Right ventricle myocardium inferior (tissue), 1 donor: ENCODE results near the gene VAT1L. TPM values are rescaled to one million over a fixed set of nuclear protein-coding genes. Genes with fewer than 3 reads are reported as not detected.
"Not testable (repeated sequence)": the region's sequence is repeated elsewhere in the genome, so short reads cannot be mapped to it uniquely, and the experiment has no call there.

Experiments
- ATAC-seq: fragments of 200-7000 bp; cut with Tn5 transposase; one replicate; pipeline ENCODE4 v1.9.1; 2020; ENCODE audit warnings: mild to moderate bottlenecking, moderate library complexity
- DNase-seq: peaks from one replicate; pipeline ENCODE4 v3.0.0; 2021; ENCODE audit errors: missing footprints
- intact Hi-C: fragments of 100-400 bp; cut with DNase I; formaldehyde crosslinking; loops from one replicate; pipeline ENCODE4 v1.11.0; 2022
- total RNA-seq: library from RNA; stranded (reverse); fragmentation: NEBNext Ultra II Directional; extraction: Animal tissue kit (Norgen Biotek cat#: 25700); gene quantifications from one replicate; pipeline ENCODE4 v1.2.1, GENCODE V29; 2021
- donor health status: DM: no; HTN: yes; CAD: no; lungs with severe emphysema.

VAT1L gene
- total RNA-seq, 1 donor from 2014 or later = 20.6 TPM

GRCh38 chr16:77922228-77922754 is 133.9 kb downstream of the VAT1L start:
- ATAC-seq (peak; percentile 53), DNase-seq (no peak)
- intact Hi-C loops = loop anchor here (5.0 kb wide), 1 partner anchor 65 kb away; no protein-coding TSS in a partner anchor

DNA sequence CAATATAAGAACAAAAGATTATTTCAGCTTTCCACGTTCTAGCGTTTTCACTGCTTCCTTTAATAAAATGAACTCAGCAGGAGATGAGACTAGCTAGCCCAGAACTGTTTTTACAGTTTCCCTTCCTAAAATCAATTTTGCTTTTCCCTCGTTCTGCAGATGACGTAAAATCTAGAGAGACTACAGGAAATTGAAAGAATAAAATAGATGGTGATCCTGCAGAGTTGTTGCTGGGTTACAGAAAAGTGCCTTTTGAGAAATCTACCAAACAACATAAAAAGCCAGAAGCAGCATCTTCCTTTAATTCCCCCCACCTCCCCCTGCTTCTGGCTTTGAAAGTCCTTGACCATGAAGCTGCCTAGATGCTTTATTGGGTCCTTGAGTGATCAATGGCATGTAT is 137.2 kb downstream of the VAT1L start:
- no peak for DNase-seq
- ATAC-seq = no peak
- intact Hi-C loops = no loop called here

DNA sequence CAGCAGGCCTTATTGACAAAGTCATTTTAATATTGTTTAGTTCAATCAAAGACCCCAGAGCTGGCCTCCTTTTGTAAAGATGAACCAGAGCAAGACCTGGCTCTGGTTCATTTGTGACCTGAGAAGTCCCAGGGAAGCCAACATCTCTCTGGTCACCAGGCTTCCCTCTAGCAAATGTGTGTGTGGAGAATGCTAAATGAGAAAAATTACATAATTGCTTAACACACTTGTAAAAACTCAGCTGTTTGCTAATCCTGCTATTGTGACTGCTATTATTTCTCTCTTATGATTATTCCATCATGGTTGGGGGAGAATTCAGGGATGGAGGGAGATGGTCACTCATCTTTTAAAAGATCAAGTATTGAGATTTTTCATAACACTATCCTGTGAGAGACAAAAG is 139.7 kb downstream of the VAT1L start:
- intact Hi-C loops = no loop called here
- DNase-seq (no peak), ATAC-seq (no peak)

GRCh38 chr16:77929004-77929403 is 140.6 kb downstream of the VAT1L start:
- ATAC-seq = no peak
- intact Hi-C loops = no loop called here
- no peak for DNase-seq

DNA sequence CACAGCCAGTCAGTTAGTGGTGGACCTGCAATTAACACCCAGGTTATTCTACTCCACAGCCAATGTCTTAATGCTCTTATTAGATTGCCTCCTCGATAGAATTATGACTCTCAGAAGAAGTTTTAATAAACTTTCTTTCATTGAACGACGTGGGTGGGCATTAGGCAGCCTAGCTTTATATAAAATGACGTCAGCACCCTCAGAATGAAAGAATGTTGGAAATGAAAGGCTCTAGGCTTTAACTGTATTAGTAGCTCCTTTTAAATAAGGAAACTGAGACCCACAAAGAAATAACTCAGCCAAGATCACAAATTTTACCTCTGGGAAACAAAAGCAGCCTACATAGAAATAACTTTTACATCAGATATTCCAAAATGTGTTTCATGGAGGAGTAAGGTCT is 142.7 kb downstream of the VAT1L start:
- intact Hi-C loops = no loop called here
- no peak for DNase-seq
- no peak for ATAC-seq

- ATAC-seq = no peak
- intact Hi-C loops = no loop called here
- DNase-seq = no peak
Observed at GRCh38 chr16:77937473-77938149, 149.2 kb downstream of the VAT1L start.

DNA sequence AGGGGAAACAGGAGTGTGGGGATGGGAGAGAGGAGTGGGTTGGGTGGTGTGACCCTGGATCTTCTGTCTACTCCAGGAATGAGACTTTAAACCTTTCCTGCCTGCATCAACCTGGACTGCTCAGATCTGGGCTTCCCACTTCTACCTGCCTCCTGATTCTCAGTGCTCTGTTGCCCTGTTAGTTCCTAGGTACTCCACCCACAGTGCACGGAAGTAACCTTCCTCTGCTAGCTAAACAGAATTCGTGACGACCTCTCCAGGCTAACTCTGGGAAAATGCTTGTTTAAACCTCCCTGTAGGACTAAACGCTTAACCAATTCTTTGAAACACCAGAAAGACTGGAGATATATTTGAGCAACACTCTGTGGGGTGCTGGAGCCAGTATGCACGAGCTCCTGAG is 150.5 kb downstream of the VAT1L start:
- ATAC-seq (no peak), DNase-seq (no peak)
- intact Hi-C loops = no loop called here

DNA sequence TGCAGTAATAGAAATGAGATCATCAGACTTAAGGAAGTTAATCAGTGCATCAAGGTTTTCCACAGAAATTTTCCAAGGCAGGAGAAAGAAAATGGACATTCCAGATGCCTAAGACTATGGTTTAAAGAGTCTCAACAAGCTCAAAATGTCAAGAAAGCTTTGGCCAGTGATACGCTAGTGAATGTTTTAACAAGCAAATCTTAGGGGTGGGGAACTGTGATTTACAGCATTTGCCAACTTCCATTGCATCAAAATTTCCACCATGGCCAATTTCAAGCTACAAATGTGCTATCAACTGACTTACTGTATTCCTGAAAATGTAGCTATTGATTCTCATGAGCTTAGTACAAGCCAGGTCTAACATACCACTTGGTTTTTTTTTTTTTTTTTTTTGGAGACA is 151.6 kb downstream of the VAT1L start:
- intact Hi-C loops = no loop called here
- DNase-seq (no peak), ATAC-seq (no peak)

DNA sequence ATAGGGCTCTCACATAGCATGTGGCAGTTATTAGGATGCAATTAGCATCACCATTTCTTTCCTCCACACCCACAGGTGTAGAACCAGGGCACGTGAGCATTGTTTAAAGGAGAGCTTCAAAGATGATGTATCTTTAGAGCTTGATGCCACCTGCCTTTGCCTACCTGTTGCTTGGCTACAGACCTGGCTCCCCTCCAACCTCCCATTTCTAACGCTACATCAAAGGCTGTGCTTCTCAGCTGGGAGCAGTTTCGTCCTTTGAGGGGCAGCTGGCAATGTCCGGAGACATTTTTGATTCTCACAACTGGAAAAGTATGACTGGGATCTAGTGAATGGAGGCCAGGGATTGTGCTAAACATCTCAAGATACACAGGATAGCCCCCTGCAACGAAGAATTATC is 155.4 kb downstream of the VAT1L start:
- no peak for ATAC-seq
- no peak for DNase-seq
- intact Hi-C loops = no loop called here

- ATAC-seq (no peak), DNase-seq (no peak)
- intact Hi-C loops = no loop called here
Observed at GRCh38 chr16:77944631-77945030, 156.3 kb downstream of the VAT1L start.

DNA sequence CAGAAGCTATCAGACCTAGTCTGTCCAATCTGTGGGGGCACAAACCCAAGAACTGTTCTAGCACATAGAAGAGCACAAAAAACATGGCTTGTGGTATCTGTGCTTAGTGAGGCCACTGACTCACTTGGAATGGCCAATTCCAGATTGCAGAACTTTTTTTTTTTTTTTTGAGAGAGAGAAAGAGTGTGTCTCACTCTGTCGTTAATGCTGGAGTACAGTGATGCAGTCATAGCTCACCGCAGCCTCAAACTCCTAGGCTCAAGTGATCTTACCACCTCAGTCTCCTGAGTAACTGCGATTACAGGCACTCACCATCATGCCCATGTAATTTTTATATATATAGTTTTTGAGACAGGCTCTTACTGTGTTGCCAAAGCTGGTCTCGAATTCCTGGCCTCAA is 156.8 kb downstream of the VAT1L start:
- DNase-seq (no peak), ATAC-seq (no peak)
- intact Hi-C loops = no loop called here

- DNase-seq (no peak), ATAC-seq (no peak)
- intact Hi-C loops = no loop called here
Observed at GRCh38 chr16:77946823-77947222, 158.5 kb downstream of the VAT1L start.

GRCh38 chr16:77947590-77947989 is 159.2 kb downstream of the VAT1L start:
- DNase-seq, intact Hi-C loops, ATAC-seq: not testable (repeated sequence)

DNA sequence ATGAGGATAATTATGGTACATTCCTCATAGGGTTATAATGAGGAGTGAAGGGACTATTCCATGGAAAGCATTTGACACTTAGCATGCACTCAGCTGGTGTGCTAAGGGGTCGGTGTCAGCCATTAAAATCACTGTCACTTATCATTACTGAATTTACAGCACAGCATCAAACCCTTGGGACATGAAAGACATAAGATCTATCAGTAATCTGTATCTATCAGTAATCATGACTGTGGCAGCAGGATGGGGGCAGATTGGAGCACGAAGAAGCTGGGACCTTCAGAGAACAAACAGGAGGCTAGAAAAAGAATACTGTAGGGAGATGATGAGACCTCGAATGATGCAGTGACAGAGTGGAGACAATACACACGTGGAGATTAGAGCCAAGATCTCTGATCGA is 160.5 kb downstream of the VAT1L start:
- intact Hi-C loops = no loop called here
- ATAC-seq (no peak), DNase-seq (no peak)

GRCh38 chr16:77949445-77949844 is 161.1 kb downstream of the VAT1L start:
- DNase-seq (no peak), ATAC-seq (peak; percentile 67)
- intact Hi-C loops = no loop called here

- ATAC-seq (no peak), DNase-seq (no peak)
- intact Hi-C loops = no loop called here
Observed at GRCh38 chr16:77951788-77952187, 163.4 kb downstream of the VAT1L start.

- DNase-seq (no peak), ATAC-seq (no peak)
- intact Hi-C loops = no loop called here
Observed at GRCh38 chr16:77955127-77955526, 166.8 kb downstream of the VAT1L start.

DNA sequence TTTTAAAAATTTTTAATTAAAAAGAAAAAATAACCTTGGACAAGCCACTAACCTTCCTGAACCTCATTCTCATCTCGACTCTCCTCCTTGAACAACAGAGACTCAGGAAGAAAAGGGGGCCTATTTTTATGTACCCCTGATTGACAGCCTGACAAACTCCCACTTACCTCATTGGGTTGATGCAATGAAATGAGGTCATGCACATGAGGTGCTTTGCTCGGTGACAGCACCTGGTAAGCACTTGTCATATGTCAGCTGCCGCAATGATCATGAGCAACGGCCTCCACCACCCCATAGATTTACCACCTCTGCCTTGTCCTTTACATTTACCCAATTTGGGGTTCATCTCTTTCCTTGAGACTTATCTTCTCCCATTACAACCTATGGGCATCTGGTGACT is 167.9 kb downstream of the VAT1L start:
- DNase-seq = no peak
- intact Hi-C loops = no loop called here
- no peak for ATAC-seq

DNA sequence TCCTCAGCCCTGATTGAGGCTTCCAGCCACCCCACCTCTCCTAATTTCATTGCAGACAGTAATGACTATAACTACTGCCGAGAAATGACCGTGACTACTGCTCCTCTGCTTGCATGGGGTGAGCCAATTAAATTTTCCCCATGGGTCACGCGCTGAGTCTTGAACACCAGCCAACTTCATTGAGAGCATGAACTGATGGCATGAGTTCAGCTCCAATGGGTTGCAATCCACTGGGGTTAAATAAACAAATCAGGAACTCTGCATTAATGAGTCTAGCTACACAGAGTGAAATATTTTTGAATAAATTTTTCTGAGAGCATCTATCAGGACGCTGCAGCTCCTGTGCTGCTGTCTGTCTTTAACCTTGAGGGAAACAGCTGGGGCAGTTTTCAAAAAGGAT is 172.4 kb downstream of the VAT1L start:
- no peak for DNase-seq
- intact Hi-C loops = no loop called here
- no peak for ATAC-seq

DNA sequence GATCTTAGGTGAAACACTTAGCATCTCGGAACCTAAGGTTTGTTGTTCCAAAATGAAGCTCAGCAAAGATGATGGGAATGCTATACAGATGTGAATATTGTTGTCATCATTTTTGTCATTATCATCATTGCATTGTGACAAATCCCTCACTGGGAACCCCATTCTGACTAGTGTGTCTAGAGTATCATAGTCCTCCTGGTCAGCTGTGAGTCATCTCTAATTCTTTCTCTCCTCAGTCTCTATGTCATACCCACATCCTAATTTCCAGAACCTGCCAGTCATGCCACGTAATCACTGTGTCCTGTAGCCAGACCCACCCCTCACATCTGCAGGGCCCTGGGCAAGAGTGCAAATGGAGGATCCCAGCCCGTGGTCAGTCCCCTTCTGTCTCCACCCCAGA is 173.4 kb downstream of the VAT1L start:
- intact Hi-C loops = no loop called here
- DNase-seq = no peak
- no peak for ATAC-seq

GRCh38 chr16:77962689-77963088 is 174.3 kb downstream of the VAT1L start:
- ATAC-seq (no peak), DNase-seq (no peak)
- intact Hi-C loops = no loop called here
